Right hindlimb (tissue), 1 donor: ENCODE results near the gene CPZ.
A peak's percentile ranks its signal among the peaks of the same experiment; 100 is the strongest.

Source experiments
- DNase-seq: peaks from one replicate; pipeline ENCODE4 v3.0.0-alpha.2; 2018

The CPZ gene

DNA sequence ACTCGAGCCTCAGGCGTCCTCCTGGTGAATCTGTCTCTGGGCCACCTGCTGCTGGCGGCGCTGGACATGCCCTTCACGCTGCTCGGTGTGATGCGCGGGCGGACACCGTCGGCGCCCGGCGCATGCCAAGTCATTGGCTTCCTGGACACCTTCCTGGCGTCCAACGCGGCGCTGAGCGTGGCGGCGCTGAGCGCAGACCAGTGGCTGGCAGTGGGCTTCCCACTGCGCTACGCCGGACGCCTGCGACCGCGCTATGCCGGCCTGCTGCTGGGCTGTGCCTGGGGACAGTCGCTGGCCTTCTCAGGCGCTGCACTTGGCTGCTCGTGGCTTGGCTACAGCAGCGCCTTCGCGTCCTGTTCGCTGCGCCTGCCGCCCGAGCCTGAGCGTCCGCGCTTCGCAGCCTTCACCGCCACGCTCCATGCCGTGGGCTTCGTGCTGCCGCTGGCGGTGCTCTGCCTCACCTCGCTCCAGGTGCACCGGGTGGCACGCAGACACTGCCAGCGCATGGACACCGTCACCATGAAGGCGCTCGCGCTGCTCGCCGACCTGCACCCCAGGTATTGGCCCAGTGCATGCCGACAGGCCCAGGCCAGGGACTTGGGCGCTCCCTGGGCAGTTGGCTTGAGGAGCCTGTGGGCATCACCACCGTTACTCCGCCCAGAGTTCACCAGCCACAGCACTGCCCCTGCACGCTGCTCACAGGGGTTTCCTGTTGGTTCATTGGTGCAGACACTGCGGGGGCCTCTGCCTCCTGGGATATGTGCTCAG is 11.3 kb upstream of the CPZ start:
- no peak for DNase-seq

DNA sequence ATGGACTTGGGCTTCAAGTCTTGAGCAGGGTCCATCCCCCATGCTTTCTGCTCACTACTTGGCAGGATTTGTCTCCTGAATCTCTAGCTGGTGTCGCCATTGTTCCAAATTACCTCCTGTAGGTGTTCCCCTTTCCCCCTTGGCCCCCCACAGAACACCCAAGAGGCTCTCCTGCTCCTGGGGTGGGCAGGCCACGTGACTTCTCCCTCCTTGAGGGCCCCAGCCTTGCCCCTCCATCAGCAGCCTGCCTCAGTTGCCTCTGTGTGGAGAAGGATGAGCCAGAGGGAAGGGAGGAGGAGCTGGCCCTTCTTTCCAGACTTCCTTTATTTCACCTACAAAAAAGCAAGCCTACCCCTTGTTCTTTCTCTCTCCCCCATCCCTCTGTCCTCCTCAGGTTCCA is 10.5 kb upstream of the CPZ start:
- DNase-seq, result no peak

DNA sequence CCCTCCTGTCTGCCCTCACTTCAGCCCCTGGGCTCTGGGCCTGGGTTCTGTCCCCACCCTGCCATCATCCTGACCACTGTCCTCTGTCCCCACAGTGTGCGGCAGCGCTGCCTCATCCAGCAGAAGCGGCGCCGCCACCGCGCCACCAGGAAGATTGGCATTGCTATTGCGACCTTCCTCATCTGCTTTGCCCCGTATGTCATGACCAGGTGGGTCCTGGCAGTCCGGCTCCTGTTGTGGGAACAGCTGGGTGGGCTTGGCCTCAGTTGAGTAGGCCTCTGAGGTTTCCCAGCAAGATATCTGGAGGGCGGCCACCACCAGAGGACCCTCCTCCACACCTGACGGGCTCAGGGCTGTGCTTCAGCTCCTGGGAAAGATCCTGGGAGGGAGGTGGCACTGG is 10.1 kb upstream of the CPZ start:
- DNase-seq, result no peak

DNA sequence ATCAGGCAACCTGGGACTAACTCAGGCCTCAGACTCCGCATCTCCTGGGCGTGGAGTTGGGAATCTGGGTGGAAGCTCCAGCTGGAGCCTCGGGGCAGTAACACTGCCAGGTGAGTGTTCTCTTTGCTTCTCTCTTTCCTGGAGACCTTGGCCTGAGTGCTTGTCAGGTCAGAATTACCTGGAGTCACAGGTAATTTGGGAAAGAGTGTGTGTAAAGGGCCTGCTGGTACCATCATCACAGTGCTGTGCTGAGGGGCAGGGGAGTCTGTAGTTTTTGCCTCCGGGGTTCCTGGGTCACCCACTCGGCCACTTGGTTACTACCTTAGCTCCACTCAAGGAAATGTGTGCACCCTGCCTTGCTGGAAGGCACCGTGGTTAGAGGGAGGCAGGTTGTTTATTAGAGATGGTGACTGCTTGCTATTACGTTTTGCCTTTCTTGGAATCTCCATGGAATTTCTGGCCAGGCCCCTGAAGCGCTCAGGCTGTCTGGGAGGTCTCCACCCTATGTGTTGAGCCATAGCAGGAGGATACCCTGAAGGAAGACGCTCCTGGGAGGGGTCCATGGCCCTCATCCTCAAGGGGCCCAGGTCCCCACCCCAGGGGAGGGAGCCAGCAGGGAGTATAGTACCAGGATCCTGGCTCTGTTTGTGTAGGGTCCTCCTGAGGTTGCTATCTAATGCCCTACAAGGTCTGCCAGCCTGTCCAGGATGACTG is 9.5 kb upstream of the CPZ start:
- no peak for DNase-seq

DNA sequence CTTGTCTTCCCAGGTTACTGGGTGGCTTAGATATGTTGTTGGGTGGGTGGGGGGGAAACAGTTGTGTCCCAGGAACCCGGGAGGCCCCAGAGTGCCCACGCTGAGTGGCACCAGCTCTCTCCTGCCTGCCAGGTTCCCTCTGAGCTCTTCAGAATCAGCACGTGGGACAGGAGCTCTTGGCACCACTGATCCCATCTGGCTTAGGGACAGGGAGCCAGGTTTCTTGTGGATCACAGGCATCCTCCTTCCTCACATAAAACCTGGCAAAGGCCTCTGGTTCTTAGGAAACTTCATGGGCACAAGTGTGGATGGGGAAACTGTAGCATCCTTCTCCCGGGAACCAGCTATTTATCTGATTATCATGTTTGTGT is 8.9 kb upstream of the CPZ start:
- no peak for DNase-seq

DNA sequence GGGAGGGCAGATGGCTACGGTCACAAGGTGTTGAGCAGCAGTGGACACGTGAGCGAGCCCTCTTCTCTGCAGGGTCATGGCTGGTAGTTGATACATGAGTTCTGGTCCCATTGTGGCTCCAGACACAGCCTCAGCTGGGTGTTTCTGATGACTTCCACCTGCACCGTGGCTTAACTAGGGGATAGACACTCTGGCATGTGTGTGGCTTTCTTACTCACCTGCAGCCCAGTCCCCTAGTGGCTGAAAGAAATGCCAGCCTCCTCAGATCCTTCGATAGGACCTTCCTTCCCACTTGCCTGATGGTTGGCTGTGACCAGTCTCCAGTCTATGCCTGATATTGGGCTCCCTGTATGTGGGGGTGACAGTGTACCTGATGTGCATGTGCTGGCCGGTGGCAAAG is 7.4 kb upstream of the CPZ start:
- no peak for DNase-seq

DNA sequence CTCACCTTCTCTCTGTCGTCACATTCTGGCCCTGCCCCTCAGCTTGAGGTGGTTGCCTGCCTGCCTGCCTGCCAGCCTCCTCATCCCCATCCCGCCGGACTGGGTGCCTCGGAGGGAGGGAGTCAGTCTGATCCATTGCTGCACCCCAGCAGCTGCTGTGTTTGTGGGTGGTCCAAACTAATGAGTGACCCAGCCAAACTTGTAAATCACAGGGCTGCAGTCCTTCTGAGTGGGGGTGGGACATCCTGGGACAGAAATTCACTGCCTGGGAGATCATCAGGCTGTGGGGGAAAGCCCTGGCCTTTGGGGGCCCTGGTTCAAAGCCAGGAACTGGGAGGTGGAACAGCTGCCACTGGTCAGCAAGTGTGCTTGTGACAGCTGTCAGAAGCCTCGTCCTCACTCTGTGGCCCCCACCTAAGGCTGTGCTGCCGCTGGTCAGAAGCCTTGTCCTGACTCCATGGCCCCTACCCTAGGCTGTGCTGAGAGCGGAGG is 6.8 kb upstream of the CPZ start:
- DNase-seq, result no peak

GRCh38 chr4:8586246-8586645 is 6.3 kb upstream of the CPZ start:
- no peak for DNase-seq

- DNase-seq, result no peak
Measured at GRCh38 chr4:8586671-8587468, 5.7 kb upstream of the CPZ start.

DNA sequence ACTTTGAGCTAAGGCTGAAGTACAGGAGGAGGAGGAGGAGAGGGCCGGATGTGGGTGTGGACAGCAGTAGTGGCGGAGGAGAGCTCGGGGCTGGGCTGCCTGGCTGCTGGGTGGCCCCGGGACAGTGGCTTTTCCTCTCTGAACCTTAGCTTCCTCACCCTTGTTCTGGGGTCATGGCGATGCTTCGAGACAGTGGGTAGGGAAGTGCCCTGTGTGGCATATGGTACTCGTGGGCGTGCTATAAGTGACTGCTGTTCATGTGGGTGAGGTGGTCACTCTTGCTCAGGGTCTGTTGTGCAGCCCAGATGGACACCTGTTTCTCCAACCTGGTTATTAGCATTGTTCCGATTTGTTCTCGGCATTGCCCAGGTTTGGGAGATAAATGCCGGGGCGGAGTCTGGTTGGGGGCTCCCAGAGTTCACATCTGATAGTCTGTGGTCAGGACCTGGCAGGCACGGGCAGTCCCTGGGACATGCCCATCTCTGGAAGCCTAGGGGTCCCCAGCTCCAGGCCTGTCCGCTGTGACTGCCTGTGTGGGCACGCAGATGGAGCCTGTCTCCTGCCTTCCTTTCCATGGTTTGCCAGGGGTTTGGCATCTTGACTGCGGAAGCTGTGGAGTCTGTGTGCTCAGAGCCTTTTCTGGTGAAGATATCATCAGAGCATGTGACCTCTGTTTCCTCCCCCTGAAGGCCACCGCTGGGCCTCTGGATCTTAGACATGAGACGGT is 4.9 kb upstream of the CPZ start:
- no peak for DNase-seq

GRCh38 chr4:8588196-8588470 is 4.4 kb upstream of the CPZ start:
- DNase-seq, result no peak

DNA sequence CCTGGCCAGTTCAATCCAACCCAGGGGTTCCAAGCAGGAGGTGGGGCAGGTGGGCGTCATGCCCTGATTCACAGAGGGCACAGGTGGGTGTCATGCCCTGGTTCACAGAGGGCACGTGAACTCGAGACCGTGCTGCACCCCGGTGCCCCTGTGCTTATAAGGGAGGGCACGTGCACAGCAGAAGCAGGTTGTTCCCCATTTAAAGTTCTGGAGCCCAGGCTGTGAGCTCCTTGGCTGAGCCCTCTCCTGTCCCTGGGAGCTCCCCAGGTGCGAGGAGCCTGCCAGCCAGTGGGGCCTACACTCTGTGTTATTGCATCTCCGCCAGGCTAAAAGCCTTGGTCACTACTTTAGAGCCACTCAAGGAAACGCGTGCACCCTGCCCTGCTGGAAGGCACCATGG is 3.2 kb upstream of the CPZ start:
- no peak for DNase-seq

GRCh38 chr4:8589823-8590545 is 2.6 kb upstream of the CPZ start:
- DNase-seq, result no peak

DNA sequence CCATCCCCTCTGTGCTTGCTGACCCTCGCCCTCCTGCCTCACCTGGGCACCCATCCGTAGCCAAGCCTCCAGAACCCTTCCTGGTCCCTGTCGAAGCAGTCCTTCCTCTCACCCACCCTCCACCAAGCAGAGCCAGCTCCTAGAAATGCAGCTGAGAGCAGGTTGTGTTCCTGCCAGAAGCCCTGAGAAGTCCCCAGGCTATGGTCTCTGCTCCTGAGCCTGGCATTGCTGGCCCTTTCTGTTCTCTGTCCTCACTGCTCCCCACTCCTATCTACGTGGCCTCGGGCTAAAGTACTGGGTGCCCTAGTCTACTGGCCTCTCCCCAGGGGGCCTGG is 2.1 kb upstream of the CPZ start:
- no peak for DNase-seq

- DNase-seq, result no peak
Measured at GRCh38 chr4:8591114-8591513, 1.5 kb upstream of the CPZ start.

- no peak for DNase-seq
Measured at GRCh38 chr4:8591626-8592365, 769 bp upstream of the CPZ start.

DNA sequence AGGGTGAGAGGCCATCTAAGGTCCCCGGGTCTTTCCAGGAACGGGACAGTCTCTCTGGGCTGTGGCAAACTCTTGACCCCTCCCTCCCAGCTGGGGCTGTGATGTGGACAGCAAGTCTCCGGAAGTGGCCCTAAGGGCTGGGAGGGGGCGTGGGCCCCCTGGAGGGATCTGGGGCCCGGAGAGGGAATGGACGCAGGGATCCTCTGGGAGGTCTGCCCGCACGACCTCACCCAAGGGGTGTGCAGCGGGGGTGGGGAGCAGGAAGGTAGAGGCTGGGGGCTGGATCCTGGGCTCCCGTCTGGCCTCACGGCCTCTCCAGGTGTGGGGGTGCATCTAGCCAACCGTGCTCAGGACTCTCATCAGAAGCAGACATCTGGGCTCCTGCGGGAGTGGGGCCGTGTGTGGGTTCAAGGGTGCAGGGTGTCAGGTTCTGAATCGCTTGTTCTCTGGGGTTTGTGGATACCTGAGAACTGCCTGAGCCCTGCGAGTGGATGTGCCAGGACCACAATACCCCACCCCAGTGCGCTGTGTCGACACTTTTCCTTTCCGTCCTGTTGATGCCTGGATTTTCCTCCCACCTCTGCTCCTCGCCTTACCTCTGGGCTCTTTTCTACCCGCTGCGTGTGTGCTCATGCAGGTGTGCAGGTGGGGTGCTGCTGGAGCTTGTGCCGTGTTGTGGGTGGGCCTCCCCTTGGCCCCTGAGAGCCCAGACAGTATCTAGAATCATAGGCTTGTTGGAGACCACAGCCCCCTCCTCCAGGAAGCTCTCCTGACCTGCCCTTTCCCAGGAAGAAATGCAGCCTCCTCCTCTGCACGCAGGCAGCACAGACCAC is 915 bp downstream of the CPZ start:
- DNase-seq, result no peak

GRCh38 chr4:8594097-8595038 is 1.8 kb downstream of the CPZ start:
- peak; percentile 67 for DNase-seq

- no peak for DNase-seq
Measured at GRCh38 chr4:8595237-8596087, 2.9 kb downstream of the CPZ start.
